WTC11 (cell line): Measurements from ENCODE around the gene STK32B. TPM values are rescaled to one million over a fixed set of nuclear protein-coding genes. Genes with fewer than 3 reads are reported as not detected.

Source experiments
- ATAC-seq: fragments of 200-7000 bp; cut with Tn5 transposase; 2 replicates; pipeline ENCODE4 v1.10.0; 2021; ENCODE audit warnings: mild to moderate bottlenecking, moderate library complexity
- CTCF ChIA-PET: fragments of 300-600 bp; sonication (Branson Sonifier 250); formaldehyde crosslinking; loops from one replicate; lab custom pipeline; 2021; ENCODE audit warnings: antibody characterized with exemption; lab: Charles Lee
- POLR2A ChIA-PET: fragments of 350-600 bp; sonication (Branson Sonifier 250); formaldehyde crosslinking; loops from one replicate; lab custom pipeline; 2021; ENCODE audit warnings: antibody characterized with exemption; lab: Charles Lee
- DNase-seq: peaks from one replicate; pipeline ENCODE4 v3.0.0; 2021; ENCODE audit warnings: low spot score
- H3K27ac Mint-ChIP-seq: 2 replicates; pipeline ENCODE4 v1.8.0; 2021; ENCODE audit warnings: mixed read lengths
- H3K27me3 Mint-ChIP-seq: 2 replicates; pipeline ENCODE4 v1.8.0; 2021; ENCODE audit warnings: low read depth, mild to moderate bottlenecking, moderate library complexity, mixed read lengths
- H3K36me3 Mint-ChIP-seq: 2 replicates; pipeline ENCODE4 v1.8.0; 2021; ENCODE audit warnings: mixed read lengths
- H3K4me1 Mint-ChIP-seq: 2 replicates; pipeline ENCODE4 v1.8.0; 2022; ENCODE audit warnings: mixed read lengths
- H3K4me3 Mint-ChIP-seq: 2 replicates; pipeline ENCODE4 v1.8.0; 2021; ENCODE audit warnings: mild to moderate bottlenecking, moderate library complexity, mixed read lengths
- H3K9me3 Mint-ChIP-seq: 2 replicates; pipeline ENCODE4 v1.8.0; 2021; ENCODE audit warnings: mixed read lengths
- JAZF1 ChIP-seq: fragments of 250-450 bp; sonication (Bioruptor Pico); IDR thresholded peaks from 2 replicates; pipeline ENCODE4 v1.9.0; 2021; ENCODE audit warnings: moderate library complexity, mild to moderate bottlenecking, inconsistent platforms
- KAT7 ChIP-seq: sonication (generic); formaldehyde crosslinking; IDR thresholded peaks from 2 replicates; pipeline ENCODE4 v1.8.1; 2023; ENCODE audit warnings: missing genetic modification reagents, mild to moderate bottlenecking, borderline replicate concordance
- RELA ChIP-seq: sonication (generic); formaldehyde crosslinking; IDR thresholded peaks from 2 replicates; pipeline ENCODE4 v1.8.1; 2022; ENCODE audit warnings: missing genetic modification reagents, mild to moderate bottlenecking, borderline replicate concordance
- RORB ChIP-seq: fragments of 250-450 bp; sonication (Bioruptor Pico); IDR thresholded peaks from 2 replicates; pipeline ENCODE4 v1.9.0; 2021; ENCODE audit warnings: mild to moderate bottlenecking
- SMAD3 ChIP-seq: sonication (generic); formaldehyde crosslinking; IDR thresholded peaks from 2 replicates; pipeline ENCODE4 v1.8.0; 2022; ENCODE audit warnings: missing genetic modification reagents, mild to moderate bottlenecking, borderline replicate concordance
- ZSCAN18 ChIP-seq: fragments of 250-450 bp; sonication (Bioruptor Pico); IDR thresholded peaks from 2 replicates; pipeline ENCODE4 v2.1.2; 2022; ENCODE audit warnings: mild to moderate bottlenecking, moderate library complexity
- total RNA-seq: library from RNA; stranded (reverse); gene quantifications from 3 replicates; pipeline ENCODE4 v1.2.3, GENCODE V29; 2021
- TF ChIP-seq, protein P1 (sequence below): fragments of 250-450 bp; sonication (Bioruptor Pico); IDR thresholded peaks from 2 replicates; pipeline ENCODE4 v1.9.0; 2021; ENCODE audit warnings: moderate library complexity, mild to moderate bottlenecking, inconsistent platforms, borderline replicate concordance
- TF ChIP-seq, protein P2 (sequence below): sonication (generic); formaldehyde crosslinking; IDR thresholded peaks from 2 replicates; pipeline ENCODE4 v1.8.0; 2022; ENCODE audit warnings: mild to moderate bottlenecking, missing genetic modification reagents
- TF ChIP-seq, protein P3 (sequence below): fragments of 200-600 bp; IDR thresholded peaks from 2 replicates; pipeline ENCODE4 v1.8.0; 2022; ENCODE audit warnings: antibody characterized with exemption
- TF ChIP-seq, protein P4 (sequence below): sonication (generic); formaldehyde crosslinking; IDR thresholded peaks from 2 replicates; pipeline ENCODE4 v1.8.1; 2022; ENCODE audit warnings: mild to moderate bottlenecking, moderate library complexity, missing genetic modification reagents

STK32B gene
- total RNA-seq, 1 experiment from 2014 or later, result 1.9 TPM

DNA sequence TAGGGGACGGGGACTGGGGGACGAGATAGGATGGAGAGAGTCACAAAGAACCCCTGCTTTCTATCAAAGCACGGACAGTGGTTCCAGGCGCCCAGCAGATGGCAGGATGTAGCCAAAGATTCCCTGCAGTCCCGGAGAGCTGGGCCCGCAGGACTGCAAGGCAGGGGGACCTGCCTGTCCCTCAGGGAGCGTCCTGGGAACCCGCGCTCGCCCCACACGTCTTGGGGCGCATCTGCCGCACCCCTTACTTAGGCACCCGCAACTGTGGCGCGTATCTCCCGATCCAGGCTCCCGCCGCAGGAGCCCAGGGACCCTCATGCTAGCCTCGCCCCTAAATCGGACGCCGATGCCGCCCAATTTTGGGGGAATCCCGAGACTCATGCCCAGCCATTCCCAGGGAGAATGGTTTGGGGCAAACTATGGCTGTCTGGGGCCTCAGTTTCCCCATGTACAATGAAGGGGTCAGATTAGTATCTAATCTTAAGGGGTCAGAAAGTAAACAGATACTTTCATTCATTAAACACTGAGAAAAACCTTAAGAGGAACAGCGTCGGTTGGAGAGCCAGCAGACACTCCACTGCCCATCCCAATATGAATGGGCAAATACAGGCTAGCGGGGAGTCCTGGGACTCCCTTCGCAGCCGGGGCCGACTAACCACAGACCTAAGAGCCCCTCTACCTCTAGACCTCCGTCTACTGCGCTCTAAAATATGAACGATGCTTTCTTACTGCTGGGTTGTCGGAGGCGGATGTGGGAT, 581 bp upstream of the STK32B start:
- Mint-ChIP-seq H3K36me3 (no peaks in the 10 kb centered on the region), H3K27ac (no peak overlapping the region), H3K27me3 (peaks cover 70% of the 10 kb centered on the region), H3K4me3 (peak overlapping the region; percentile 87), H3K9me3 (peaks cover 7% of the 10 kb centered on the region; the same call in 1 of the 2 replicates), H3K4me1 (peaks cover 8% of the 10 kb centered on the region; the same call in 1 of the 2 replicates)
- ATAC-seq (peak; percentile 79), DNase-seq (peak; percentile 81)
- ChIA-PET POLR2A (no interaction called here), CTCF (interaction anchor here (0.6 to 2.2 kb wide), 25 partner anchors 8 to 658 kb away, joined by 3 to 10 read pairs (median 4); partner anchors contain the start of gene EVC2)
- TF ChIP-seq ZSCAN18 (CRISPR knock-in tag), result no peak
- TF ChIP-seq, protein P1, sequence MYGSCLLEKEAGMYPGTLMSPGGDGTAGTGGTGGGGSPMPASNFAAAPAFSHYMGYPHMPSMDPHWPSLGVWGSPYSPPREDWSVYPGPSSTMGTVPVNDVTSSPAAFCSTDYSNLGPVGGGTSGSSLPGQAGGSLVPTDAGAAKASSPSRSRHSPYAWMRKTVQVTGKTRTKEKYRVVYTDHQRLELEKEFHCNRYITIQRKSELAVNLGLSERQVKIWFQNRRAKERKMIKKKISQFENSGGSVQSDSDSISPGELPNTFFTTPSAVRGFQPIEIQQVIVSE, result no peak
- TF ChIP-seq SMAD3 (CRISPR knock-in tag), result no peak
- TF ChIP-seq, protein P2, sequence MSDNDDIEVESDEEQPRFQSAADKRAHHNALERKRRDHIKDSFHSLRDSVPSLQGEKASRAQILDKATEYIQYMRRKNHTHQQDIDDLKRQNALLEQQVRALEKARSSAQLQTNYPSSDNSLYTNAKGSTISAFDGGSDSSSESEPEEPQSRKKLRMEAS, result peak; percentile 15; the same call in 1 of the 2 replicates
- TF ChIP-seq, protein P3, sequence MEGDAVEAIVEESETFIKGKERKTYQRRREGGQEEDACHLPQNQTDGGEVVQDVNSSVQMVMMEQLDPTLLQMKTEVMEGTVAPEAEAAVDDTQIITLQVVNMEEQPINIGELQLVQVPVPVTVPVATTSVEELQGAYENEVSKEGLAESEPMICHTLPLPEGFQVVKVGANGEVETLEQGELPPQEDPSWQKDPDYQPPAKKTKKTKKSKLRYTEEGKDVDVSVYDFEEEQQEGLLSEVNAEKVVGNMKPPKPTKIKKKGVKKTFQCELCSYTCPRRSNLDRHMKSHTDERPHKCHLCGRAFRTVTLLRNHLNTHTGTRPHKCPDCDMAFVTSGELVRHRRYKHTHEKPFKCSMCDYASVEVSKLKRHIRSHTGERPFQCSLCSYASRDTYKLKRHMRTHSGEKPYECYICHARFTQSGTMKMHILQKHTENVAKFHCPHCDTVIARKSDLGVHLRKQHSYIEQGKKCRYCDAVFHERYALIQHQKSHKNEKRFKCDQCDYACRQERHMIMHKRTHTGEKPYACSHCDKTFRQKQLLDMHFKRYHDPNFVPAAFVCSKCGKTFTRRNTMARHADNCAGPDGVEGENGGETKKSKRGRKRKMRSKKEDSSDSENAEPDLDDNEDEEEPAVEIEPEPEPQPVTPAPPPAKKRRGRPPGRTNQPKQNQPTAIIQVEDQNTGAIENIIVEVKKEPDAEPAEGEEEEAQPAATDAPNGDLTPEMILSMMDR, result peak; percentile 66
- TF ChIP-seq JAZF1, result no peak
- TF ChIP-seq, protein P4, sequence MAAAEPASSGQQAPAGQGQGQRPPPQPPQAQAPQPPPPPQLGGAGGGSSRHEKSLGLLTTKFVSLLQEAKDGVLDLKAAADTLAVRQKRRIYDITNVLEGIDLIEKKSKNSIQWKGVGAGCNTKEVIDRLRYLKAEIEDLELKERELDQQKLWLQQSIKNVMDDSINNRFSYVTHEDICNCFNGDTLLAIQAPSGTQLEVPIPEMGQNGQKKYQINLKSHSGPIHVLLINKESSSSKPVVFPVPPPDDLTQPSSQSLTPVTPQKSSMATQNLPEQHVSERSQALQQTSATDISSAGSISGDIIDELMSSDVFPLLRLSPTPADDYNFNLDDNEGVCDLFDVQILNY (CRISPR knock-in tag), result no peak

GRCh38 chr4:5052204-5052702, 973 bp downstream of the STK32B start:
- Mint-ChIP-seq H3K36me3 (no peaks in the 10 kb centered on the region), H3K9me3 (no peaks in the 10 kb centered on the region), H3K4me3 (peak overlapping the region; percentile 87), H3K27ac (no peak overlapping the region), H3K27me3 (peaks cover 68% of the 10 kb centered on the region), H3K4me1 (peaks cover 7% of the 10 kb centered on the region; the same call in 1 of the 2 replicates)
- ATAC-seq, result no peak; the same call in 1 of the 2 replicates
- peak; percentile 20; the same call in 1 of the 2 replicates for TF ChIP-seq SMAD3 (CRISPR knock-in tag)
- TF ChIP-seq RORB, result no peak
- DNase-seq, result no peak
- CTCF ChIA-PET, result interaction anchor here (1.0 to 2.2 kb wide), 2 partner anchors 9 to 51 kb away, joined by 3 to 7 read pairs; no protein-coding TSS in a partner anchor
- POLR2A ChIA-PET, result interaction anchor here (0.6 kb wide), 1 partner anchor 582 kb away, joined by 8 read pairs; no protein-coding TSS in a partner anchor

DNA sequence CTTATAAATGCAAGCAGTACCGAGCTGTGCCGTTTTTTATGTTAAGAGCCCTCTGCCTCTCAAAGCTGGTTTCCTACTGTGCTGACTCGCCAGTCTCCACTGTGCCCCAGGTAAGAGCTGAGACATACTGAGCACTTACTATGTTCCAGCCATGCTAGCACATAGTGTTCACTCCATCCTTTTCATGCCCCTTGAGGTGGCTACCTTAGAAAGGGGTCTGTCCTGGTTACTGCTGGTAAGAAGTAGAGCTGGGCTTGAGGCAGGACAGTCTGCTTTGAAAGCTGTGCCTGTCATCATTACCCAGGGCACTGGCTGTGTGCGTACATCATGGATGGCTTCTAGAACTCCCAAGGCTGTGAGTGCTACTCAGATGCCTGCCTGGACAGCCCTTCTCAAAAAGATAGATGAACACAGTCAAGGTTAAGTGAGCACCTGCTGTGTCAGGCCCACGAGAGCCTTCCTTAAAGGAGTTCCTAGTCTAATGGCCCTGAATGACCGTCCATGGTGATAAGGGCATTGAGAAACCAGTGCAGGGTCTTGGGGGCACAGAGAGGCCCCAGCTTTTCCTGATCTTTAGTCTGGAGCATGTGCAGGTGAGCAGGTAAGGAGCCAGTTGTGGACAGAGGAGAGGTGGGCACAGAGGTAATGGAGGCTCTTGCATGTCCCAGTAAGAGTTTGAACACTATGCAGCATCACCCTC, 1.6 kb downstream of the STK32B start:
- H3K27me3 Mint-ChIP-seq, result peaks cover 71% of the 10 kb centered on the region
- TF ChIP-seq KAT7 (no peak), RELA (CRISPR knock-in tag) (no peak)
- POLR2A ChIA-PET, result interaction anchor here (0.6 kb wide), 1 partner anchor 582 kb away, joined by 8 read pairs; no protein-coding TSS in a partner anchor
- H3K36me3 Mint-ChIP-seq, result no peaks in the 10 kb centered on the region
- no peaks in the 10 kb centered on the region for H3K9me3 Mint-ChIP-seq
- CTCF ChIA-PET, result interaction anchor here (2.2 kb wide), 1 partner anchor 10 kb away, joined by 7 read pairs; no protein-coding TSS in a partner anchor
- H3K27ac Mint-ChIP-seq, result no peak overlapping the region
- DNase-seq (no peak), ATAC-seq (no peak)
- H3K4me1 Mint-ChIP-seq, result peaks cover 7% of the 10 kb centered on the region; the same call in 1 of the 2 replicates
- H3K4me3 Mint-ChIP-seq, result peak overlapping the region; percentile 87; the same call in 1 of the 2 replicates
